GM18909 (cell line): ENCODE measurements around the gene ANO10.
"Not testable (repeated sequence)": the region's sequence is repeated elsewhere in the genome, so short reads cannot be mapped to it uniquely, and the experiment has no call there.

Experiments used
- ATAC-seq: cut with Tn5 transposase; IDR thresholded peaks from one replicate; pipeline ENCODE4 v1.9.1; 2021; ENCODE audit warnings: mild to moderate bottlenecking; ENCODE audit not compliant: unreplicated experiment, poor library complexity

The ANO10 gene

DNA sequence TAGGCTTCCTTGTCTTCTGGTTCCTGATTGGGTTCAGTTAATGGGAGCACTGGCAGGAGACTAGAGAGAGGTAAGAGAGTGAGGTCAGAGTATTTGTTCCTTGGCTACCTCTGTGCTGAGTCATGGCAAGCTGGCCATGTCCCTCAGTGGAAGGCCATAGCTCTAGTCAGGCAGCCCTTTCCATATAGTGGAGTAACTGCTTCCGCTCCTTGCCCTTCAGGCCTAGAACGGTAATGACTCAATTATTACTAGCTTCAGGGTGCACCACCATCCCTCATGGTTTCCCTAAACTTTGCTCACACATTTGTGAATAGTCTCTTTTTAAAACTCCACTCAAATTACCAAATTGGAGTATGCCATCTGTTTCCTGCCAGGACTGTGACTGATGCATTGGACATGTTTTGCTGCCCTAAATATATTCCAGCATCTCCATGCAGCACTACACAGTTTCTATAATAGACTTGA is 10.5 kb upstream of the ANO10 start:
- ATAC-seq = no peak

DNA sequence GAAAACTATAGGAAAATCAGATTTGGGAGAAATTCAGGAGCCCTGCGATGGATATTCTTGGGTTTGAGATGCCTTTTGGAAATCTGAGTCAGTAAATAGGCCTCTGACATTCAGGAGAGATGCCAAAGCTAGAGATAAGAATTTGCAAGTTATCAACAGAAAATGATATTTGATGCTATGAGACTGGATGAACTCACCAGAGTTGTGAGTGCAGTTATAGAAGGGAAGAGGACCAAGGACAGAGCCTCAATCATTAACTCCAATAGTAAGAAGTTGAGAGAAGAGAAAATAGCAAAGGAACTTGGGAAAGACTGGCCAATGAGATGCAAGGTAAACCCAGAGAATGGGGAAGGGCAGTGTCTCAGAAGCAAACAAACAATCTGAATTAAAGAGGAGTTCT is 7.9 kb upstream of the ANO10 start:
- no peak for ATAC-seq

- ATAC-seq = peak; percentile 71
Measured at GRCh38 chr3:43629257-43629656, 7.4 kb upstream of the ANO10 start.

GRCh38 chr3:43627360-43627759 is 5.5 kb upstream of the ANO10 start:
- peak; percentile 50 for ATAC-seq

- no peak for ATAC-seq
Measured at GRCh38 chr3:43624619-43625305, 3.0 kb upstream of the ANO10 start.

DNA sequence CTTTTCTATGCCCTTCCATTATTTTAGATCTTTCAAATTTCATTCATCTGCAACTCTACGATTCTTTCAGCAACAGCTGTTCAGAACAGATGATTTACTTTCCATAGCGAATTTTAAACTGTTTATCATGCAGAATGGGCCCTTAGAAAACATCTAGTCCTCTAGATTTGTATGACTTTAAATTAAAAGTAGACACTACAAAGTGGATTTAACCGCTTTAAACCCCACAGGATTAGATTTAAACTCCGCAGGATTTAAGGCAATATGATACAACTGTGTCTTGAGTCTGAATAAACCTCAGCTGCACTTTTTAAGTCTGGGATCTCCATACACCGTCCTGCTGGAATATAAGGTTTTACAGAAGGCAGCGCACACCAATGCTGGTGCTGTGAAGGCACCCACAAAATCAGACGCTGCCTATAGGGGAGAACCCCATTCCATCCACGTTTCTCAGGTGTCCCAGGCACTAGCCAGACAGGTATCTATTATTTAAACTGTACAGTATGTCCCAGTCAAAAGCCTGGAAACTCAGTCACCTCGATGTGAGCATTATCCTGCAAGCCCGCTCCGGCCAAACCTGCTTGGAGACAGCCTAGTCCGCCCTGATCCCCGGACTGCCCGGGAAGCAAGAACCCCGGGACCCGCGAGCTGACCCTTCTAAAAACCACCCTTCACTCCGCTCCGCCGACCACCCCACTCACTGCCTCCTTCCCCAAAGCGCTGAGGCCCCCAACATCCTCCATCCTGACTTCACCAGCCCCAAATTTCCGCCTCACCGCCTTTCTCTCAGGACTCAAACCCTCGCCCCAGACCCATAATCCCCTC is 768 bp downstream of the ANO10 start:
- ATAC-seq = no peak

DNA sequence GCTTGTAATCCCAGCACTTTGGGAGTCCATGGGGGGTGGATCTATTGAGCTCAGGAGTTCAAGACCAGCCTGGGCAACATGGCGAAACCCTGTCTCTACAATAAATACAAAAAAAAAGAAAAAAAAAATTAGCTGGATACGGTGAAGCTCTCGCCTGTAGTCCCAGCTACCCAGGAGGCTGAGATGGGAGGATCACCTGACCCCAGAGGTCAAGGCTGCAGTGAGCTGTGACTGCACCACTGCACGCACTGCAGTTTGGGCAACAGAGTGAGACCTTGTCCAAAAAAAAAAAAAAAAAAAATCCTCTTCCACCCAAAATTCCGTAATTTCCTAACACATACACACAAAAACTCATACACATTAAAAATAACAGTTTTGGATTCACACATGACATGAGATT is 2.2 kb downstream of the ANO10 start:
- ATAC-seq = no peak

DNA sequence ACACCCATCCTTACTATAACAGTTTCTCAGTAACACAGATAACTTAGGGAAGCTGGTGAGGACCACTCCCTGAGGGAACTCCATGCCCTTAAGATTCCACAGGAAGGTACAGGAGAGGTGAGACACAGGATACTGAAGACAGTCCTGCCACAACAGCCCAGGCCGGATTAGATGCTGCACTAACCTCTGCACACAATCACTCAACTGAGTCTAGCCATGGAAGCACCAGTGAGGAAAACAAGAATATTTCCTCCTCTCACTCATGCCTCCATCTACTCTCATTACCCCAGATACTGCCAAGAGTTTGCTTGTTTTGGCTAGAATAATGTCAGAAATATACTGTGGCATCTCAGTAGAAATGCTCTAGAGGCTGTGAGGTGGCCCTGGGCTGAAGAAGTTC is 3.7 kb downstream of the ANO10 start:
- ATAC-seq = no peak

GRCh38 chr3:43616034-43616433 is 5.8 kb downstream of the ANO10 start:
- no peak for ATAC-seq

- no peak for ATAC-seq
Measured at GRCh38 chr3:43615133-43615532, 6.7 kb downstream of the ANO10 start.

GRCh38 chr3:43613976-43614375 is 7.8 kb downstream of the ANO10 start:
- no peak for ATAC-seq

- no peak for ATAC-seq
Measured at GRCh38 chr3:43612419-43612818, 9.4 kb downstream of the ANO10 start.

DNA sequence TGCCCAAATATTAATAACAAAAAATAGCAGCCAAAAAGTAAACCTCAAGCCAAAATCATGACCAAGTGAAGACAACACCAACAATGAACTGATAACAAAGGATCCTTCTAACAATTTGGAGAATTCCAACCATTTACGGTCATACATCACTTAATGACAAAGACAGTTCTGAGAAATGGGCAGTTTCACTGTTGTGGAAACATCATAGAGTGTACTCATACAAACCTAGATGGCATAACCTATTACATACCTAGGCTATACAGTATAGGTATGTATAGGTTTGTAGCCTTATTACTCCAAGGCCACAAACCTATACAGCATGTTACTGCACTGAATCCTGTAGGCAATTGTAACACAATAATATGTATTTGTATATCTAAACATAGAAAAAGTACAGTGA is 12.4 kb downstream of the ANO10 start:
- ATAC-seq = no peak

DNA sequence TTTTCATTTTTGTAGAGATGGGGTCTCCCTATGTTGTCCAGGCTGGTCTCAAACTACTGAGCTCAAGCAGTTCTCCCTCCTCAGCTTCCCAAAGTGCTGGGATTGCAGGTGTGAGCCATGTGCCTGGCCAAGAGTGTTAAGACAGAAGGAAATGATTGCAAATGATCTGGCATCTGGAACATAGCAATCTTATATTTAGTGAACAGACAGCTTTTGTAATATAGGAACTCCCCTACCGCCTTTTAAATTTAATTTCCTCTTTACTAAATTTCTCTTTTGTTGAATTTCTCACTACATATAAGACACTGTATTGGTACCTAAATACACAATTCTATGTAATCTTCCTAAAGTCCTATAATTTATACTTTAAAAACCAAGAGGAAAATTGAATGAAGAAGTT is 13.1 kb downstream of the ANO10 start:
- no peak for ATAC-seq

- no peak for ATAC-seq
Measured at GRCh38 chr3:43606284-43606683, 15.5 kb downstream of the ANO10 start.

DNA sequence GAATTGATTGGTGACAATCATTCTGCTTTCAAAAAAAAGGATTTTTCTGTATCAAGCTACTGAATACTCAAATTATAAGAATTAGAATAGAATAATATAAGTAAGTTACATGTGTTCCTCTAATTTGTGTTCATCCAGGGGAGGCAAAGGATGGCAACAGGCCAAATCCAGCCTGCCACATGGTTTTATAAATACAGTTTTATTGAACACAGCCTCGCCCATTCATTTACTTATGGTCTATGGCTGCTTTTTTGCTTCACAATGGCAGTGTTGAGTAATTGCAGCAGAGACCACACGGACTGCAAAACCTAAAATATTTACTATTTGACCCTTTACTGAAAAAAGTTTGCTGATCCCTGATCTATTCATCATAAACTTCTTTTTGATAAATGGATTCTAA is 21.9 kb downstream of the ANO10 start:
- ATAC-seq = not testable (repeated sequence)

DNA sequence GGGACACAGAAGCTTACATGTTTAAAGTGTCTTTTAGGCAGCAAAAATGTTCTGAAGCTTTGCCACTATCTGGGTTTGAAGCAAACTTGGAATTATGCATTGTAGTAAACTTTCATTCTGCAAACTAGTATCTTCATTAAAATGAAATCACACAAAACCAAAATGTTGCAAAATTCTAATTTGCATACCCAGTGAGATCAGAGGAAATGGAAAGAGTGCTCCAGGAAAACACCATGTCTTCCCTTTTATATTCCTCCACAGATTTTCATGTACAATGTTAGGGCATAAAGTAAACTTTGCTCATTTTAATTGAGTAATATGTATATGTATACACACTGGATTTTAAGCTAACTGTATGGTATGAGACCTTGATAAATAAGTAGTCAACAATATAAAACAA is 23.9 kb downstream of the ANO10 start:
- no peak for ATAC-seq

DNA sequence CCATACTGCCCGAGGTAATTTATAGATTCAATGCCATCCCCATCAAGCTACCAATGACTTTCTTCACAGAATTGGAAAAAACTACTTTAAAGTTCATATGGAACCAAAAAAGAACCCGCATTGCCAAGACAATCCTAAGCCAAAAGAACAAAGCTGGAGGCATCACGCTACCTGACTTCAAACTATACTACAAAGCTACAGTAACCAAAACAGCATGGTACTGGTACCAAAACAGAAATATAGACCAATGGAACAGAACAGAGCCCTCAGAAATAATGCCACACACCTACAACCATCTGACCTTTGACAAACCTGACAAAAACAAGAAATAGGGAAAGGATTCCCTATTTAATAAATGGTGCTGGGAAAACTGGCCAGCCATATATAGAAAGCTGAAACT is 25.6 kb downstream of the ANO10 start:
- not testable (repeated sequence) for ATAC-seq

DNA sequence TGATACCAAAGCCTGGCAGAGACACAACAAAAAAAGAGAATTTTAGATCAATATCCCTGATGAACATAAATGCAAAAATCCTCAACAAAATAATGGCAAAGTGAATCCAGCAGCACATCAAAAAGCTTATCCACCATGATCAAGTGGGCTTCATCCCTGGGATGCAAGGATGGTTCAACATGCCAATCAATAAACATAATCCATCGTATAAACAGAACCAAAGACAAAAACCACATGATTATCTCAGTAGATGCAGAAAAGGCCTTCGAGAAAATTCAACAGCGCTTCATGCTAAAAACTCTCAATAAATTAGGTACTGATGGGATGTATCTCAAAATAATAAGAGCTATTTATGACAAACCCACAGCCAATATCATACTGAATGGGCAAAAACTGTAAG is 26.5 kb downstream of the ANO10 start:
- not testable (repeated sequence) for ATAC-seq

GRCh38 chr3:43593588-43593987 is 28.2 kb downstream of the ANO10 start:
- not testable (repeated sequence) for ATAC-seq

DNA sequence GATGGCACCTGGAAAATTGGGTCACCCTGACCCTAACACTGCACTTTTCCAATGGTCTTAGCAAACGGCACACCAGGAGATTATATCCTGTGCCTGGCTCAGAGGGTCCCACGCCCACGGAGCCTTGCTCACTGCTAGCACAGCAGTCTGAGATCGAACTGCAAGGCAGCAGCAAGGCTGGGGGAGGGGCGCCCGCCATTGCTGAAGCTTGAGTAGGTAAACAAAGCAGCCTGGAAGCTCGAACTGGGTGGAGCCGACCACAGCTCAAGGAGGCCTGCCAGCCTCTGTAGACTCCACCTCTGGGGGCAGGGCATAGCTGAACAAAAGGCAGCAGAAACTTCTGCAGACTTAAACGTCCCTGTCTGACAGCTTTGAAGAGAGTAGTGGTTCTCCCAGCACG is 29.9 kb downstream of the ANO10 start:
- not testable (repeated sequence) for ATAC-seq

- no peak for ATAC-seq
Measured at GRCh38 chr3:43587303-43587702, 34.5 kb downstream of the ANO10 start.
